Measurements from ENCODE around the gene SH3BP1.

- TF ChIP-seq CTCF (IDR thresholded peaks at IDR 0.05): no peak
- TF ChIP-seq POLR2A (IDR thresholded peaks at IDR 0.05): no peak
These were observed 21.3 kb upstream of the SH3BP1 start for GRCh38 chr22:37618072-37618656.
